ENCODE measurements around the gene RPL13A. TPM values are rescaled to one million over a fixed set of nuclear protein-coding genes. Genes with fewer than 3 reads are reported as not detected.
A peak's percentile ranks its signal among the peaks of the same experiment; 100 is the strongest.

The RPL13A gene
- total and polyA plus RNA-seq, 9 of the 15 experiments (the other 6 are each of a cell fraction or from before 2014, with no cell fraction given), result 1,744 to 5,482 (median 2,949) TPM

DNA sequence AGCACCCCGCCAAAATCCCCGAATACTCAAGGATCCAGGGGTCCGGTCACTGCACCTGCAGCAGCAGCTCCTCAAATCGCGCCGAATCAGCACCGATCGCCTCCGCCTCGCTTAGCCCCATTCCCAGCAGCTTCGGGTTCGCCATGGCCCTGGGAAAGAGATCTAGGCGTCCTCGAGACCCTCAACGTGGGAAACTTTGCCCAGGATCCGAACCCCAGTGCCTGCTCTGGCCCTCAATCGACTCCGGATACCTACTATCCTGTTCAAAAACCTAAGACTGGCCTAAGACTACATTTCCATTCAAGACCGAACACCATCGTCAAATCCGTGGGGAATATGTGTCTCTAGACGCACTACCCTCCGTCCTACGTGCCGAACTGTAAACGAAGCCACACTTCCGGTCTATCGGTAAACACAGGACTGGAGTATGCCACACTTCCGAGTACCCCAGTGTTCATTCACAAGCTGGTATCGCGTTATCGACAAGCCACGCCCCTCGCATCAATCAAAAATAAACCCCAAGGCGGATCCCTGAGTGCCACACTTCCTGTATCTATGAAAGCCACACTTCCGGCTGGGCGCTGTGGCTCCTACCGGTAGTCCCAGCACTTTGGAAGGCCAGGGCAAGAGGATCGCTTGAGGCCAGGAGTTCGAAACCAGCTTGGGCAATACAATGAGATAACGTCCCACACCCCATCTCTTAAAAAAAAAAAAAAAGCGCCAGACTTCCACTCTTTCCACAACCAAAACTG lies 35.8 kb upstream of the RPL13A start, which contains the start of gene PIH1D1 (continued):
- TF ChIP-seq YY1 (IDR thresholded peaks at IDR 0.05; ENCODE audit: borderline replicate concordance in 1 of 3, control insufficient read depth in 1 of 3, extremely low read depth in 1 of 3, insufficient read depth in 3 of 3, insufficient read length in 1 of 3, insufficient replicate concordance in 2 of 3, low read depth in 1 of 3, low read length in 2 of 3) (peak in 1 of 3 experiments; percentile 38), ARID3A (IDR thresholded peaks at IDR 0.05; ENCODE audit: borderline replicate concordance, low read depth, low read length) (peak; percentile 95), ZNF766 (CRISPR knock-in tag; conservative IDR thresholded peaks at IDR 0.05) (peak; percentile 92), SRF (CRISPR knock-in tag; IDR thresholded peaks at IDR 0.05) (peak in 1 of 2 experiments; percentile 45; a peak in 1 of 4 replicates), ZNF232 (CRISPR knock-in tag; IDR thresholded peaks at IDR 0.05) (no peak), ZBTB49 (CRISPR knock-in tag; IDR thresholded peaks at IDR 0.05; ENCODE audit: borderline replicate concordance) (no peak), SIX5 (IDR thresholded peaks at IDR 0.05; ENCODE audit: borderline replicate concordance in 1 of 2, insufficient read depth in 1 of 2, low read depth in 1 of 2, low read length in 2 of 2) (peak; percentile 46; a peak in 3 of 4 replicates), PKNOX1 (IDR thresholded peaks at IDR 0.05) (peak; percentile 98), GATA2 (CRISPR knock-in tag; IDR thresholded peaks at IDR 0.05) (peak; percentile 54), EZH2 (IDR thresholded peaks at IDR 0.05; ENCODE audit: borderline replicate concordance, low read depth, low read length) (no peak), TBL1XR1 (IDR thresholded peaks at IDR 0.05; ENCODE audit: low read length in 2 of 2) (0 out of 4 replicates have a peak, but pooled peaks of 1 of the 2 experiments have one; percentile 19), ZNF143 (CRISPR knock-in tag; IDR thresholded peaks at IDR 0.05) (peak; percentile 71; the same call in 1 of the 2 replicates), GTF2E2 (tag; IDR thresholded peaks at IDR 0.05) (peak; percentile 72; the same call in 1 of the 2 replicates), TRIM25 (IDR thresholded peaks at IDR 0.05; ENCODE audit: borderline replicate concordance) (0 out of 2 replicates have a peak, but pooled peaks have one; percentile 39), NRF1 (conservative IDR thresholded peaks at IDR 0.05 in 1 of 2, IDR thresholded peaks at IDR 0.05 in 1 of 2) (peak; percentile 40 to 50; a peak in 3 of 4 replicates), TBP (optimal IDR thresholded peaks at IDR 0.05; ENCODE audit: low read depth, low read length) (peak; percentile 87), RCOR1 (IDR thresholded peaks at IDR 0.05; ENCODE audit: borderline replicate concordance in 1 of 2, low read depth in 2 of 2, low read length in 2 of 2) (peak in 1 of 2 experiments; percentile 58; a peak in 2 of 4 replicates)
